Ammon's horn (tissue), 1 donor: ENCODE results near the gene EMC6.

Experiments used
- DNase-seq: peaks from one replicate; pipeline ENCODE4 v3.0.0-alpha.2; 2016; ENCODE audit warnings: low spot score

Gene EMC6

DNA sequence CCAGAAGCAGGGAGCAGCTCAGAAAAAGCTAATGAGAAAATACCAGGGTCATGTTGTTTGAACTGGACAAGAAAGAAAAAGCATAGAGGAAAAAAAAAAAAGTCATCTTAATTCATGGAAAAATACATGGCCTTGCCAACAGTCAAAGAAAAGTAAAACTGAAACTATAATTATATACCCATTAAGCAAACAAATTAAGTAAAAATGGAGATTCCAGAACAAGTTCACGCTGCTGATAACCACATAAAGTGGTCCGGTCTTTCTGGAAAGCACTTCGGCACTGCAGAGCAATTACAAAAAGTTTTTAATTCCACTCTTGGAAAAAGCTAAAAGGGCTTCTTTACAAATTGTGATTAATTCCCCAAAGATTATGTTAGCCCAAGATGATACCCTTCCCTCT lies 39.8 kb downstream of the EMC6 start:
- DNase-seq, result no peak

DNA sequence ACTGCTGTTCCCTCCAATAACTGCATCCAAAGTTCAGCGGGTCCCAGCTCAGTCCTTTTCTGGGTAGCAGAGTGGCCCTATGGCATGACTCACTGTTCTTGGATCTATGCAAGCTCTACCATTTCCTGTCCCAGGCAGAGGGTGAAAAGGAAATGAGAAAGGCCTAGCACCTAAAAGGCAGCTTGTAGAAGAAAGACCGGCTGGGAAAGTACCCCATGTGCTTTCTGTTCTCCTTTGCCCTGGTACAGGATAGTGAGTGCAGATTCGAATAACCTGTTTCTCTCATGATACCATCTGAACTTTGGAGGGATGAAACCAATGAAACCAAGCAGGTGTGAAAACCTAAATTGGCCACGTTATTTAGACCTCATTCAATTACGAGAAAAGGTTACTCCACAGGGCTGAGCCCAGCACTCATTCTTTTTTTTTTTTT lies 42.4 kb downstream of the EMC6 start:
- no peak for DNase-seq

DNA sequence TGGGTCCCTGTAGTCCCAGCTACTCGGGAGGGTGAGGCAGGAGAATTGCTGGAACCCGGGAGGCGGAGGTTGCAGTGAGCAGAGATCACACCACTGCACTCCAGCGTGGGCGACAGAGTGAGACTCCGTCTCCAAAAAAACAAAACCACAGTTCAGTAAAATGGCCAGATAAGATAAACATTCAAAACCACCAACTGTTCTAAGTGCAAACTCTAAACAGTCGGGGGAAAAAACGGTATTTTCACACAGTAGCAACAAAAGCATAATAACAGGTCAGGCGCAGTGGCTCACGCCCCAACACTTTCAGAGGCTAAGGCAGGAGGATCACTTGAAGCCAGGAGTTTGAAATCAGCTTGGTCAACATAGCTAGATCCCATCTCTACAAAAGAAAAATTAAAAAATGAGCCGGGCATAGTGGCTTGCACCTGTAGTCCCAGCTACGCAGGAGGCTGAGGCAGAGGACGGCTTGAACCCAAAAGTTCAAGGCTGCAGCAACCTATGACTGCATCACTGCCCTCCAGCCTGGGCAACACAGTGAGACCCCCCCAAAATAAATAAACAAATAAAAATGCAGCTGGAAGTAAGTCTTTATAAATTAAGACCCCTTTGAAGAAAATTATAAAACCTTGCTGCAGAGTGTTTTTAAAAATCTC lies 44.3 kb downstream of the EMC6 start:
- DNase-seq, result no peak

DNA sequence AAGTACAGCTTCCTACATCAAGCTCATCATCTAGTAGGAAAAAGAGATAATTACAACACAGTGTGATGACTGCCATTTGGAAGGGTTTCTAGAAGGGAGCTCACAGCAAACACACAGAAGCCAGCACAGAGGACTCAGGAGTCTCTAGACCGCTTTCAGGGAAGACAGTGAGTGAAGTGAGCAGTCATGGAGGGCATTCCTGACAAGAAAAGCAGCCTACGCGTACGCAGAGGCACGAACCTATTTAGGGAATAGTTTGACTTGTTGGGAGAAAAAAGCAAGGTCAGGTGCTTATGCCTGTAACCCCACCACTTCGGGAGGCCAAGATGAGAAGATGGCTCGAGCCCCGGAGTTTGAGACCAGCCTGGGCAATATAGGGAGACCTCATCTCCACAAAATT lies 46.7 kb downstream of the EMC6 start:
- DNase-seq, result no peak

DNA sequence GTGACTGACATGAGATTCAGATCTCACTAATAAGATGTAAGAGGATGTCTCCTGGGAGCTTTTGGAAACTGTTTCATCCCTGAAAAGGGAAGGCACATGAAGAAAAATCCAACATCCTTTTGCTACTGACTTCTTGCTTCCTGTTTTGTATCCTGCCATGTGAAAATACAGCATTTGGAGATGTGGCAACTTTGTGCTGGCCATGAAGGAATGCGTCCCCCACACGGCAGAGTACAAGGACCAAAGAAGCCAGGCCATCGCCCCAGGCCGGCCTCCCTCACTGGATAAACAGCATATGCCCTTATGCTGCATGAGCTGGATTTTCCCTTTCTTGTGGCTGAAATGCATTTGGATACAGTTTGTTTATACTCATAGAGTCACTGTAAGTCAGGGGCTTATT lies 49.6 kb downstream of the EMC6 start:
- DNase-seq, result no peak

DNA sequence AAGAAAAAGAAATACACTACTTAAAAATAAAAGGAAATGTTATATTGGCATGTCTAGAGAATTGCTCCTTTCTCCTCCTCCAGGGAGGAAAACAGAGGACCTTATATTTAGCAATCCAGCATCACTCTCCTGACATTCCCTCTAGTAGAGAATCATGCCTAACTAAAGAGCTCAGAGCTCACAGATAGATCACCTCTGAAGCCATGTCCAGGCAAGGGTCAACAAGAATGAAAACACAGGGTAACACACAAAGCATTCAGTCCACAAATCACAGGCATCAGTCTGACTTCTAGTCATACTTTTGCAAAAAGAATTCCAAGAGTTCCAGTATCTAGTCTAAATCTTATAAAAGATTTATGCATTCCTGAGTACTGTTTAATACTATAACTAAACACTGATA lies 50.7 kb downstream of the EMC6 start:
- no peak for DNase-seq
